CD14-positive monocyte (primary cell): Measurements from ENCODE around the gene ZCCHC14. TPM values are rescaled to one million over a fixed set of nuclear protein-coding genes. Genes with fewer than 3 reads are reported as not detected.

Experiments
- DNase-seq, 3 donors: peaks; one replicate each; pipeline ENCODE4 v3.0.0-alpha.2; 2011 to 2022
- H2AFZ ChIP-seq: 2 replicates; pipeline ENCODE4 v1.6.0; 2012; ENCODE audit warnings: mild to moderate bottlenecking, low read depth, low read length, inconsistent platforms; ENCODE audit not compliant: insufficient read depth, poor library complexity, severe bottlenecking
- H3K27ac ChIP-seq, 2 donors: 1 replicate in 1 of 2; 2 replicates in 1 of 2; pipeline ENCODE4 v1.5.1; 2012 to 2013; ENCODE audit warnings: low read length in 2 of 2, control low read depth in 1 of 2, inconsistent platforms in 1 of 2, low read depth in 1 of 2, mild to moderate bottlenecking in 1 of 2
- H3K27me3 ChIP-seq, 2 donors: one replicate each; pipeline versions ENCODE4 v1.6.0 to v1.6.1; 2011 to 2013; ENCODE audit warnings: low read length in 2 of 2; ENCODE audit not compliant: control insufficient read depth in 2 of 2, insufficient read depth in 2 of 2
- H3K36me3 ChIP-seq, 2 donors: replicated peaks in 1 of 2; 1 replicate in 1 of 2; 2 replicates in 1 of 2; pipeline versions ENCODE4 v1.5.1 to v1.6.1; 2012 to 2013; ENCODE audit warnings: low read length in 2 of 2, control low read depth in 1 of 2, inconsistent platforms in 1 of 2, mild to moderate bottlenecking in 1 of 2; ENCODE audit not compliant: insufficient read depth in 2 of 2, control insufficient read depth in 1 of 2
- H3K4me1 ChIP-seq, 2 donors: 1 replicate in 1 of 2; 2 replicates in 1 of 2; pipeline versions ENCODE4 v1.5.1 to v1.6.1; 2012 to 2013; ENCODE audit warnings: low read length in 2 of 2, control low read depth in 1 of 2, inconsistent platforms in 1 of 2, mild to moderate bottlenecking in 1 of 2, moderate library complexity in 1 of 2; ENCODE audit not compliant: insufficient read depth in 2 of 2, control insufficient read depth in 1 of 2
- H3K4me2 ChIP-seq: replicated peaks from 2 replicates; pipeline ENCODE3; 2012; ENCODE audit warnings: low read length, moderate library complexity, mild to moderate bottlenecking; ENCODE audit not compliant: poor library complexity, severe bottlenecking; ENCODE audit errors: extremely low read depth
- H3K4me3 ChIP-seq, 3 experiments: fragments of 200-600 bp in 1 of 3; sonication (generic) in 1 of 3; replicated peaks in 1 of 3; 1 replicate in 2 of 3; 2 replicates in 1 of 3; pipeline ENCODE4 v1.5.1; 2011 to 2013; ENCODE audit warnings: low read length in 3 of 3, mild to moderate bottlenecking in 3 of 3, control low read depth in 2 of 3, low read depth in 2 of 3, inconsistent platforms in 1 of 3, moderate library complexity in 1 of 3
- H3K79me2 ChIP-seq: 2 replicates; pipeline ENCODE4 v1.6.0; 2012; ENCODE audit warnings: mild to moderate bottlenecking, control low read depth, inconsistent platforms, low read length, moderate library complexity; ENCODE audit not compliant: insufficient read depth
- H3K9ac ChIP-seq: 2 replicates; pipeline ENCODE4 v1.6.0; 2017; ENCODE audit warnings: low read length, mild to moderate bottlenecking; ENCODE audit not compliant: insufficient read depth, poor library complexity, severe bottlenecking
- H3K9me3 ChIP-seq, 2 donors: replicated peaks in 1 of 2; 1 replicate in 1 of 2; 2 replicates in 1 of 2; pipeline versions ENCODE4 v1.5.1 to v1.6.1; 2012 to 2013; ENCODE audit warnings: low read length in 2 of 2, control low read depth in 1 of 2; ENCODE audit not compliant: control insufficient read depth in 1 of 2, insufficient read depth in 1 of 2
- H4K20me1 ChIP-seq: 2 replicates; pipeline ENCODE4 v1.6.0; 2012; ENCODE audit warnings: mild to moderate bottlenecking, low read length, control low read depth, moderate library complexity; ENCODE audit not compliant: insufficient read depth
- H3K27ac Mint-ChIP-seq, 7 donors: one replicate each; pipeline ENCODE4 v1.8.0; 2020; ENCODE audit warnings: mild to moderate bottlenecking in 7 of 7, mixed read lengths in 7 of 7, moderate library complexity in 6 of 7, inconsistent platforms in 2 of 7
- H3K27me3 Mint-ChIP-seq, 3 donors: one replicate each; pipeline ENCODE4 v1.8.0; 2021 to 2022; ENCODE audit warnings: low read depth in 3 of 3, mild to moderate bottlenecking in 3 of 3, mixed read lengths in 3 of 3, moderate library complexity in 3 of 3, inconsistent platforms in 1 of 3
- H3K36me3 Mint-ChIP-seq, 2 donors: one replicate each; pipeline ENCODE4 v1.8.0; 2020; ENCODE audit warnings: mixed read lengths in 2 of 2, inconsistent platforms in 1 of 2, mild to moderate bottlenecking in 1 of 2
- H3K4me1 Mint-ChIP-seq: one replicate; pipeline ENCODE4 v1.8.0; 2020; ENCODE audit warnings: mild to moderate bottlenecking, mixed read lengths
- H3K4me3 Mint-ChIP-seq, 2 donors: one replicate each; pipeline ENCODE4 v1.8.0; 2020; ENCODE audit warnings: mild to moderate bottlenecking in 2 of 2, mixed read lengths in 2 of 2, moderate library complexity in 1 of 2
- H3K9me3 Mint-ChIP-seq, 7 donors: one replicate each; pipeline ENCODE4 v1.8.0; 2020 to 2022; ENCODE audit warnings: mixed read lengths in 7 of 7, mild to moderate bottlenecking in 6 of 7, moderate library complexity in 6 of 7, inconsistent platforms in 2 of 7
- CTCF ChIP-seq: fragments of 200-600 bp; IDR thresholded peaks from one replicate; pipeline ENCODE4 v1.8.0; 2022; ENCODE audit warnings: antibody characterized with exemption, mild to moderate bottlenecking
- WGBS: methylation state at CpG from one replicate; pipeline ENCODE4 v1.1.5; 2013; ENCODE audit warnings: missing lambda C conversion rate; ENCODE audit not compliant: insufficient coverage; 5-methylcytosine and 5-hydroxymethylcytosine counted together
- intact Hi-C, 2 donors: fragments of 100-400 bp; cut with micrococcal nuclease; formaldehyde crosslinking; loops; one replicate each; pipeline versions ENCODE4 v1.15.0 to v1.15.1; 2023
- polyA plus RNA-seq, 3 donors: library from polyadenylated mRNA; depleted of rRNA in 1 of 3; unstranded in 2 of 3; stranded (reverse) in 1 of 3; fragments of 300-500 nt in 2 of 3; fragments of >200 nt in 1 of 3; fragmentation: Illumina TruSeq in 2 of 3; gene quantifications; 1 replicate in 2 of 3; 2 replicates in 1 of 3; pipeline ENCODE4 v1.2.3, GENCODE V29; 2012 to 2021

Gene ZCCHC14
- polyA plus RNA-seq, 3 donors, result 0.11 to 4.0 (median 0.22) TPM

- Histone ChIP-seq H3K4me1 (no peaks in the 10 kb centered on the region), H3K27me3 (peaks cover 0 to 3% of the 10 kb centered on the region in 2 donors), H3K9ac (no peak overlapping the region), H4K20me1 (peaks cover 20% of the 10 kb centered on the region), H3K27ac (no peak overlapping the region), H3K79me2 (no peaks in the 10 kb centered on the region), H3K9me3 (no peaks in the 10 kb centered on the region), H2AFZ (no peak overlapping the region), H3K4me2 (no peak overlapping the region), H3K36me3 (no peaks in the 10 kb centered on the region), H3K4me3 (no peak overlapping the region)
- Mint-ChIP-seq H3K36me3 (peaks cover 7 to 11% of the 10 kb centered on the region in 2 donors), H3K9me3 (peaks cover 0 to 2% (median 0%) of the 10 kb centered on the region in 7 donors), H3K4me3 (no peak overlapping the region), H3K27me3 (peaks cover 0 to 6% (median 3%) of the 10 kb centered on the region in 3 donors), H3K4me1 (peaks cover 10% of the 10 kb centered on the region), H3K27ac (no peak overlapping the region)
- 98% methylated on average over 12 of the region's 14 CpGs for WGBS
- DNase-seq, result no peak
- TF ChIP-seq CTCF, result no peak
- intact Hi-C loops, result no loop called here
These were observed 55.5 kb downstream of the ZCCHC14 start for GRCh38 chr16:87437327-87437726.

- peaks cover 20% of the 10 kb centered on the region for H4K20me1 ChIP-seq
- Mint-ChIP-seq H3K36me3 (peaks cover 13 to 20% of the 10 kb centered on the region in 2 donors), H3K4me3 (no peak overlapping the region), H3K9me3 (peaks cover 0 to 2% (median 0%) of the 10 kb centered on the region in 7 donors), H3K4me1 (peaks cover 10% of the 10 kb centered on the region), H3K27me3 (peaks cover 0 to 7% (median 3%) of the 10 kb centered on the region in 3 donors), H3K27ac (no peak overlapping the region)
- no peaks in the 10 kb centered on the region for H3K79me2 ChIP-seq
- H3K9ac ChIP-seq, result no peak overlapping the region
- no peaks in the 10 kb centered on the region for H3K36me3 ChIP-seq
- 80% methylated on average over 13 of the region's 29 CpGs for WGBS
- DNase-seq, result no peak
- no peak for TF ChIP-seq CTCF
- intact Hi-C loops, result no loop called here
- H2AFZ ChIP-seq, result no peak overlapping the region
- no peaks in the 10 kb centered on the region for H3K9me3 ChIP-seq
- H3K4me3 ChIP-seq, result no peak overlapping the region
- H3K4me2 ChIP-seq, result no peak overlapping the region
- H3K27ac ChIP-seq, result no peak overlapping the region
- H3K27me3 ChIP-seq, result peaks cover 0 to 3% of the 10 kb centered on the region in 2 donors
- H3K4me1 ChIP-seq, result no peaks in the 10 kb centered on the region
These were observed 56.3 kb downstream of the ZCCHC14 start for GRCh38 chr16:87436225-87437172.
